ENCODE measurements around the gene CIITA. TPM values are rescaled to one million over a fixed set of nuclear protein-coding genes. Genes with fewer than 3 reads are reported as not detected.

The CIITA gene
- total RNA-seq, 1 experiment from 2014 or later: not detected

DNA sequence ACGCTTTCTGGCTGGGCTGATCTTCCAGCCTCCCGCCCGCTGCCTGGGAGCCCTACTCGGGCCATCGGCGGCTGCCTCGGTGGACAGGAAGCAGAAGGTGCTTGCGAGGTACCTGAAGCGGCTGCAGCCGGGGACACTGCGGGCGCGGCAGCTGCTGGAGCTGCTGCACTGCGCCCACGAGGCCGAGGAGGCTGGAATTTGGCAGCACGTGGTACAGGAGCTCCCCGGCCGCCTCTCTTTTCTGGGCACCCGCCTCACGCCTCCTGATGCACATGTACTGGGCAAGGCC lies 30.7 kb downstream of the CIITA start:
- no peak overlapping the region for H3K4me3 Mint-ChIP-seq (ENCODE audit: unreplicated experiment)
- H3K4me1 Mint-ChIP-seq (ENCODE audit: insufficient read depth, unreplicated experiment): no peaks in the 10 kb centered on the region
- H3K27me3 Mint-ChIP-seq (ENCODE audit: insufficient read depth, unreplicated experiment): peaks cover 25% of the 10 kb centered on the region
- TF ChIP-seq, protein P1, sequence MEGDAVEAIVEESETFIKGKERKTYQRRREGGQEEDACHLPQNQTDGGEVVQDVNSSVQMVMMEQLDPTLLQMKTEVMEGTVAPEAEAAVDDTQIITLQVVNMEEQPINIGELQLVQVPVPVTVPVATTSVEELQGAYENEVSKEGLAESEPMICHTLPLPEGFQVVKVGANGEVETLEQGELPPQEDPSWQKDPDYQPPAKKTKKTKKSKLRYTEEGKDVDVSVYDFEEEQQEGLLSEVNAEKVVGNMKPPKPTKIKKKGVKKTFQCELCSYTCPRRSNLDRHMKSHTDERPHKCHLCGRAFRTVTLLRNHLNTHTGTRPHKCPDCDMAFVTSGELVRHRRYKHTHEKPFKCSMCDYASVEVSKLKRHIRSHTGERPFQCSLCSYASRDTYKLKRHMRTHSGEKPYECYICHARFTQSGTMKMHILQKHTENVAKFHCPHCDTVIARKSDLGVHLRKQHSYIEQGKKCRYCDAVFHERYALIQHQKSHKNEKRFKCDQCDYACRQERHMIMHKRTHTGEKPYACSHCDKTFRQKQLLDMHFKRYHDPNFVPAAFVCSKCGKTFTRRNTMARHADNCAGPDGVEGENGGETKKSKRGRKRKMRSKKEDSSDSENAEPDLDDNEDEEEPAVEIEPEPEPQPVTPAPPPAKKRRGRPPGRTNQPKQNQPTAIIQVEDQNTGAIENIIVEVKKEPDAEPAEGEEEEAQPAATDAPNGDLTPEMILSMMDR (IDR thresholded peaks at IDR 0.05; ENCODE audit: unreplicated experiment): no peak
- CTCF ChIA-PET: interaction anchor here (1.8 kb wide), 1 partner anchor 12 kb away, joined by 8 read pairs; no protein-coding TSS in a partner anchor
- DNase-seq (ENCODE audit: unreplicated experiment): no peak
- H3K9me3 Mint-ChIP-seq (ENCODE audit: unreplicated experiment): peaks cover 4% of the 10 kb centered on the region
- no peaks in the 10 kb centered on the region for H3K36me3 Mint-ChIP-seq (ENCODE audit: insufficient read depth, unreplicated experiment)
- POLR2A ChIA-PET: no interaction called here
- BruUV-seq (replicated peaks): no TSS peak
- H3K27ac Mint-ChIP-seq (ENCODE audit: low read depth, unreplicated experiment): no peak overlapping the region
- intact Hi-C loops (cut with micrococcal nuclease): no loop called here

DNA sequence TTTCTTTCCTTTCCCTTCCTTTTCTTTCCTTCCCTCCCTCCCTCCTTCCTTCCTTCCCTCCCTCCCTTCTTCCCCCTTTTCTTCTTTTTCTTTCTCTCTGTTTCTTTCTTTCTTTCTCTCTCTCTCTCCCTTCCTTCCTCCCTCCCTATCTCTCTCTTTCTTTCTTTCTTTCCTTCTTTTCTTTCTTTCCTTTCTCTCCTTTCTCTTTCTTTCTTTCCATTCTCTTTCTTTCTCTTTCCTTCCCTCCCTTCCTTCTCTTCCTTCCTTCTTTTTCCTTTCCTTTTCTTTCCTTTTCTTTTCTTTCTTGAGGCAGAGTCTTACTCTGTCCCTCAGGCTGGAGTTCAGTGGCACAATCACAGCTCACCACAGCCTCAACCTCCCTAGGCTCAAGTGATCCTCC lies 34.3 kb downstream of the CIITA start:
- no peaks in the 10 kb centered on the region for H3K36me3 Mint-ChIP-seq (ENCODE audit: insufficient read depth, unreplicated experiment)
- H3K4me1 Mint-ChIP-seq (ENCODE audit: insufficient read depth, unreplicated experiment): no peaks in the 10 kb centered on the region
- no peaks in the 10 kb centered on the region for H3K9me3 Mint-ChIP-seq (ENCODE audit: unreplicated experiment)
- H3K27me3 Mint-ChIP-seq (ENCODE audit: insufficient read depth, unreplicated experiment): peaks cover 25% of the 10 kb centered on the region
- no peak overlapping the region for H3K27ac Mint-ChIP-seq (ENCODE audit: low read depth, unreplicated experiment)
- no peak overlapping the region for H3K4me3 Mint-ChIP-seq (ENCODE audit: unreplicated experiment)
- DNase-seq (ENCODE audit: unreplicated experiment): no peak
- TF ChIP-seq, protein P1 (IDR thresholded peaks at IDR 0.05; ENCODE audit: unreplicated experiment): no peak
- ChIA-PET CTCF (interaction anchor here (0.6 to 1.7 kb wide), 3 partner anchors 24 to 49 kb away, joined by 3 to 7 read pairs (median 3); no protein-coding TSS in a partner anchor), POLR2A (no interaction called here)
- no TSS peak for BruUV-seq (replicated peaks)
- intact Hi-C loops (cut with micrococcal nuclease): no loop called here

DNA sequence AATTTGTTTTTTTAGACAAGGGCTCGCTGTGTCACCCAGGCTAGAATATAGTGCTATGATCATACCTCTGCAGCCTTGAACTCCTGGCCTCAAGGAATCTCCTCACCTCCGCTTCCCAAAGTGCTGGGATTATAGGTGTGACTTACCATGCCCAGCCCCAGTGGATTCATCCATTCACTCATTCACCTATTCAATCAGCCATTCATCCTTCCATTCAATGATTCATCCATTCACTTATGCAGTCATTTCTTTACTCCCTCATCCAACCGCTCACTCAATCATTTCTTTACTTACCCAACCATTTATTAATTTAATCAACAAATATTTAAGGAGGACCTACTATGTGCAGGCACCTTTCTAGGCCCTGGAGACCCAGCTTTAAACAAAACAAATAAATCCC lies 39.5 kb downstream of the CIITA start:
- Mint-ChIP-seq H3K27ac (ENCODE audit: low read depth, unreplicated experiment) (no peak overlapping the region), H3K4me1 (ENCODE audit: insufficient read depth, unreplicated experiment) (no peaks in the 10 kb centered on the region), H3K36me3 (ENCODE audit: insufficient read depth, unreplicated experiment) (no peaks in the 10 kb centered on the region), H3K4me3 (ENCODE audit: unreplicated experiment) (no peak overlapping the region), H3K9me3 (ENCODE audit: unreplicated experiment) (no peaks in the 10 kb centered on the region), H3K27me3 (ENCODE audit: insufficient read depth, unreplicated experiment) (peaks cover 8% of the 10 kb centered on the region)
- ChIA-PET POLR2A (interaction anchor here (1.5 kb wide), 1 partner anchor 37 kb away, joined by 4 read pairs; no protein-coding TSS in a partner anchor), CTCF (interaction anchor here (0.9 to 4.5 kb wide), 6 partner anchors 17 to 184 kb away, joined by 3 to 37 read pairs (median 4); partner anchors contain the start of gene NUBP1)
- no peak for DNase-seq (ENCODE audit: unreplicated experiment)
- TF ChIP-seq, protein P1 (IDR thresholded peaks at IDR 0.05; ENCODE audit: unreplicated experiment): no peak
- intact Hi-C loops (cut with micrococcal nuclease): loop anchor here (5.0 kb wide), 1 partner anchor 159 kb away; no protein-coding TSS in a partner anchor
- BruUV-seq (replicated peaks): no TSS peak

DNA sequence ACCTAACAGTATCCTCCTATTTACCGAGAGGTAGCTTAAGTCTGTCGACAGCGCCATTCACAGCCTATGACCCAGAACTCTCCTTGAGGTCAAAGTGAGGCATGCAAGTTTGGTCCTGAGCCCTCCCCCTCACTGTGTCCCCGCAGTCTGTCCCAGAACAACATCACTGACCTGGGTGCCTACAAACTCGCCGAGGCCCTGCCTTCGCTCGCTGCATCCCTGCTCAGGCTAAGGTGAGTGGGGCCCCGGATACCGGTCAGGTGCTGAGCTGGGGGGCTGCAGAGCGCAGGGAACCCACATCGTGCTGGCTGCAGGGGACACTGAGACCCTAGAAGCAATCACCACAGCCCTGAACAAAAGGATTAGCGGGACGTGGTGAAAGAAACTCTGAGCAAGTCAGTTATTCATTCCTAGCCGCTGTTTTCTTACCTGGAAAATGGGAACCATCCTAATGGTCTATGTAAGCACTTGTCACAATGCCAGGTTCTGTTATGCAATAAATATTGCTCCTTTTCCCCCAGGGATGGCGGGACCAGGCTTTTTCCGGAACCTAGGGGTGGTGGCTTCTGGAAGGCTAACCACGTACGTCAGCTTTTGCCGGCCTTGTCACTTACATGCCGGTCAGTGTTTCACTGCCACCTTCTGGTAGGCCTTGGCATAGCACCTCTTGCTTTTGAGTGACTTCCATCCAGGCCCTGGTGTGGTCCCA lies 41.4 kb downstream of the CIITA start:
- Mint-ChIP-seq H3K9me3 (ENCODE audit: unreplicated experiment) (no peaks in the 10 kb centered on the region), H3K27me3 (ENCODE audit: insufficient read depth, unreplicated experiment) (no peaks in the 10 kb centered on the region), H3K36me3 (ENCODE audit: insufficient read depth, unreplicated experiment) (no peaks in the 10 kb centered on the region), H3K27ac (ENCODE audit: low read depth, unreplicated experiment) (no peak overlapping the region), H3K4me1 (ENCODE audit: insufficient read depth, unreplicated experiment) (no peaks in the 10 kb centered on the region), H3K4me3 (ENCODE audit: unreplicated experiment) (no peak overlapping the region)
- TF ChIP-seq, protein P1 (IDR thresholded peaks at IDR 0.05; ENCODE audit: unreplicated experiment): peak; percentile 90
- CTCF ChIA-PET: interaction anchor here (0.6 to 4.5 kb wide), 59 partner anchors 8 to 1999 kb away, joined by 3 to 56 read pairs (median 4); partner anchors contain the start of genes CIITA, EMP2, NUBP1 and TEKT5
- POLR2A ChIA-PET: interaction anchor here (0.5 to 2.7 kb wide), 6 partner anchors 10 to 603 kb away, joined by 3 to 8 read pairs (median 3); no protein-coding TSS in a partner anchor
- DNase-seq (ENCODE audit: unreplicated experiment): peak; percentile 93
- BruUV-seq (replicated peaks): no TSS peak
- intact Hi-C loops (cut with micrococcal nuclease): loop anchor here (1.0 to 5.0 kb wide), 5 partner anchors 89 to 404 kb away; no protein-coding TSS in a partner anchor
